Prostate gland (tissue), 2 donors: Measurements from ENCODE around the gene TREML1. TPM values are rescaled to one million over a fixed set of nuclear protein-coding genes. Genes with fewer than 3 reads are reported as not detected.

Experiments
- DNase-seq: peaks from one replicate; pipeline ENCODE4 v3.0.0-alpha.2; 2019; ENCODE audit warnings: low spot score
- H3K27ac ChIP-seq, 2 donors: fragments of 200-600 bp; sonication (generic); 2 replicates each; pipeline ENCODE4 v1.5.1; 2017 to 2019
- H3K27me3 ChIP-seq: fragments of 200-600 bp; sonication (generic); replicated peaks from 2 replicates; pipeline ENCODE4 v1.5.1; 2019; ENCODE audit not compliant: insufficient read depth
- H3K36me3 ChIP-seq, 2 donors: fragments of 200-600 bp; sonication (generic); 1 replicate in 1 of 2; 2 replicates in 1 of 2; pipeline versions ENCODE4 v1.5.1 to v1.8.1; 2017 to 2019
- H3K4me1 ChIP-seq: fragments of 200-600 bp; sonication (generic); replicated peaks from 2 replicates; pipeline ENCODE4 v1.5.1; 2019
- H3K4me3 ChIP-seq, 2 donors: fragments of 200-600 bp; sonication (generic); 2 replicates each; pipeline ENCODE4 v1.5.1; 2017 to 2019
- H3K9me3 ChIP-seq: fragments of 200-600 bp; sonication (generic); 2 replicates; pipeline ENCODE4 v1.5.1; 2017
- CTCF ChIP-seq, 4 experiments: fragments of 200-600 bp in 2 of 4; fragments of 450-650 bp in 2 of 4; sonication (generic) in 2 of 4; IDR thresholded peaks; 1 replicate in 3 of 4; 2 replicates in 1 of 4; pipeline ENCODE4 v1.5.1; 2016 to 2019; ENCODE audit warnings: antibody characterized with exemption in 4 of 4, mild to moderate bottlenecking in 2 of 4, moderate library complexity in 2 of 4
- POLR2A ChIP-seq: fragments of 450-650 bp; IDR thresholded peaks from one replicate; pipeline ENCODE4 v1.6.1; 2016; ENCODE audit warnings: antibody characterized with exemption, mild to moderate bottlenecking
- POLR2AphosphoS5 ChIP-seq: sonication (generic); formaldehyde crosslinking; IDR thresholded peaks from one replicate; pipeline ENCODE4 v1.6.1; 2017; ENCODE audit warnings: antibody characterized with exemption
- WGBS: methylation state at CpG from one replicate; pipeline ENCODE4 v1.1.5; 2018; 5-methylcytosine and 5-hydroxymethylcytosine counted together
- intact Hi-C: fragments of 100-400 bp; cut with DNase I; formaldehyde crosslinking; loops from one replicate; pipeline ENCODE4 v1.14.2; 2022
- total RNA-seq, 2 donors: library from RNA; depleted of rRNA; stranded (reverse); fragments of >200 nt; gene quantifications; one replicate each; pipeline ENCODE4 v1.1.0, GENCODE V29; 2016

TREML1 gene
- total RNA-seq, 2 donors from 2014 or later, result not detected

- WGBS, result 96% methylated on average over 10 of the region's 10 CpGs
- Histone ChIP-seq H3K27me3 (no peaks in the 10 kb centered on the region), H3K27ac (no peak overlapping the region), H3K9me3 (no peaks in the 10 kb centered on the region), H3K4me1 (no peaks in the 10 kb centered on the region), H3K36me3 (no peaks in the 10 kb centered on the region), H3K4me3 (no peak overlapping the region)
- TF ChIP-seq POLR2A, result no peak
- no peak for TF ChIP-seq CTCF (IDR thresholded peaks at IDR 0.05)
- no peak for TF ChIP-seq POLR2AphosphoS5
- DNase-seq, result no peak
- intact Hi-C loops, result no loop called here
Measured at GRCh38 chr6:41161380-41161779, 7.2 kb upstream of the TREML1 start.

- Histone ChIP-seq H3K9me3 (no peaks in the 10 kb centered on the region), H3K36me3 (no peaks in the 10 kb centered on the region), H3K27ac (no peak overlapping the region), H3K4me3 (no peak overlapping the region), H3K4me1 (no peaks in the 10 kb centered on the region), H3K27me3 (no peaks in the 10 kb centered on the region)
- TF ChIP-seq CTCF (IDR thresholded peaks at IDR 0.05) (no peak), POLR2A (no peak), POLR2AphosphoS5 (no peak)
- intact Hi-C loops, result no loop called here
- whole genome bisulfite sequencing, result 77% methylated on average over 3 of the region's 3 CpGs
- no peak for DNase-seq
Measured at GRCh38 chr6:41160933-41161332, 6.8 kb upstream of the TREML1 start.

- H3K36me3 ChIP-seq, result no peaks in the 10 kb centered on the region
- H3K27ac ChIP-seq, result no peak overlapping the region
- 27% methylated on average over 12 of the region's 12 CpGs for WGBS
- no peaks in the 10 kb centered on the region for H3K4me1 ChIP-seq
- H3K27me3 ChIP-seq, result no peaks in the 10 kb centered on the region
- TF ChIP-seq POLR2AphosphoS5 (no peak), POLR2A (no peak), CTCF (IDR thresholded peaks at IDR 0.05) (no peak)
- intact Hi-C loops, result no loop called here
- no peak for DNase-seq
- no peaks in the 10 kb centered on the region for H3K9me3 ChIP-seq
- no peak overlapping the region for H3K4me3 ChIP-seq
Measured at GRCh38 chr6:41159415-41160082, 5.4 kb upstream of the TREML1 start.

GRCh38 chr6:41157323-41157722, 3.2 kb upstream of the TREML1 start:
- WGBS, result 88% methylated on average over 5 of the region's 5 CpGs
- Histone ChIP-seq H3K27ac (no peak overlapping the region), H3K4me3 (no peak overlapping the region), H3K36me3 (no peaks in the 10 kb centered on the region), H3K27me3 (no peaks in the 10 kb centered on the region), H3K9me3 (no peaks in the 10 kb centered on the region), H3K4me1 (no peaks in the 10 kb centered on the region)
- intact Hi-C loops, result no loop called here
- no peak for DNase-seq
- TF ChIP-seq CTCF (IDR thresholded peaks at IDR 0.05) (no peak), POLR2AphosphoS5 (no peak), POLR2A (no peak)

GRCh38 chr6:41156771-41157170, 2.6 kb upstream of the TREML1 start:
- no peak overlapping the region for H3K27ac ChIP-seq
- 99% methylated on average over 6 of the region's 6 CpGs for WGBS
- no peaks in the 10 kb centered on the region for H3K36me3 ChIP-seq
- H3K27me3 ChIP-seq, result no peaks in the 10 kb centered on the region
- DNase-seq, result no peak
- H3K9me3 ChIP-seq, result no peaks in the 10 kb centered on the region
- H3K4me1 ChIP-seq, result no peaks in the 10 kb centered on the region
- H3K4me3 ChIP-seq, result no peak overlapping the region
- intact Hi-C loops, result no loop called here
- TF ChIP-seq CTCF (IDR thresholded peaks at IDR 0.05), result no peak
- TF ChIP-seq POLR2A, result no peak
